BLaER1 treated with 17β-estradiol and CSF1 and Interleukin-3, amounts not matched to agents 10 nM and 100 nM (cell line): Measurements from ENCODE around the gene MYO19.
A peak's percentile ranks its signal among the peaks of the same experiment; 100 is the strongest.

Experiments
- H3K27ac ChIP-seq, 11 experiments: shearing (Covaris generic); formaldehyde crosslinking; 2 replicates each; pipeline ENCODE4 v1.8.1; 2022
- H3K27me3 ChIP-seq, 11 experiments: shearing (Covaris generic); formaldehyde crosslinking; 2 replicates each; pipeline ENCODE4 v1.8.1; 2022
- H3K36me3 ChIP-seq, 11 experiments: shearing (Covaris generic); formaldehyde crosslinking; 2 replicates each; pipeline ENCODE4 v1.8.1; 2022
- H3K4me1 ChIP-seq, 10 experiments: shearing (Covaris generic); formaldehyde crosslinking; 2 replicates each; pipeline ENCODE4 v1.8.1; 2022
- H3K4me2 ChIP-seq, 11 experiments: shearing (Covaris generic); formaldehyde crosslinking; 2 replicates each; pipeline ENCODE4 v1.8.1; 2022
- H3K4me3 ChIP-seq, 10 experiments: shearing (Covaris generic); formaldehyde crosslinking; 2 replicates each; pipeline ENCODE4 v1.8.1; 2022
- H3K9ac ChIP-seq, 11 experiments: shearing (Covaris generic); formaldehyde crosslinking; 2 replicates each; pipeline ENCODE4 v1.8.1; 2022
- H3K9me3 ChIP-seq, 11 experiments: shearing (Covaris generic); formaldehyde crosslinking; replicated peaks in 1 of 11; 2 replicates each; pipeline ENCODE4 v1.8.1; 2022
- H4K20me1 ChIP-seq, 11 experiments: shearing (Covaris generic); formaldehyde crosslinking; 2 replicates each; pipeline ENCODE4 v1.8.1; 2022
- Cebpa-rat ChIP-seq, 11 experiments: shearing (Covaris generic); IDR thresholded peaks; 2 replicates each; pipeline ENCODE4 v1.8.1; 2022

The MYO19 gene

DNA sequence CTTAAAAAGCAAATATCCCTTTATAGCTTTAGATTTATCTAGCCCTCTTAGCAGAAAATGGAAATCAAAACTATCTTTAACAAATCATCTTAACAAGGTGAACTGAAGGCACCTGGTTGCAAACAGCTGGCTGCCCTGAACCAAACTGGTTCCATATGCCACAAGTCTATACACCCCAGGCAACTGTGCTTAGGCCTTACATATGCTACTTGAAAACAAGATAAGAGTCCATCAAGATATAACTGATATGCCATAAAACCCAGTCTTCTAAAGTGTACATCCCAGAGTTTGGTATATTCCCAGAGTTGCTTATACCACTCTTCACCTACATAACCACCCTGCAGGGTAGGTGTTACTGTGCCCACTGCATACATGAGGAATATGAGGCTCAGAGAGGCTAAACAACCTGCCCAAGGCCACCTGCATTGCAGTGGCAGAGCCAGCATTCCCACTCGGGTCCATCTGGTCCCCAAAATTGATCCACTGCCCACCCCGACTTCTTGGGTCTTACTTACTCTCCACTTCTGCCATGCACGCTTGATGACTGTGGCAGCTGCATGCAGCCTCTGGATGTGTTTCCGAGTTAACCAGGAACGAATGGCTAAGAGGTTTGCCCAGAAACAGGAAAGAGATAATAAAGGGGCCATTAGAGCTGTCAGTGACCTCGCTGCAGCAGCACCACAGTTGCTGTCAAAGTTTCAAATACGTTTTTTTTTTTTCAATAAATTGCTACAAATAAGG is 35.9 kb downstream of the MYO19 start:
- peaks cover 90 to 100% (median 100%) of the 10 kb centered on the region in 11 experiments for H3K36me3 ChIP-seq
- H3K27ac ChIP-seq = no peak overlapping the region

DNA sequence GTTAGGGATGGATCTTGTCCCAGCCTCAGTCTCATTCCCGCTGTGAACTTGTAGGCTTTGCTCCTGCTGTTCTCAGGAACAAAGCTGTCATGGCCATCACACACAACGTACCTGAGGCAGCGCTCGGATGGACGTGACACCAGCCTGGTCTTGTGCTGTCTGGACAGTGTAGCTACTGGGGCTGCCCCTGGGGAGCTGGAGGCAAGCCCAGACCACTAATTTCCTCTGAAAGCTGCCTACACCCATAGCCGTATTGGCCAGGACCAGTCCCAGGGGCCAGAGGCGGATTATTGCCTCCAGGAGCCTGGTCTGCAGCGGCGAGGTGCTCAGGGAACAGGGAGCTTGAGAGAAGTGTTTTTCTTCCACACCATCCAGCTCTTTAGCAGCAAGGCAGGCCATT is 36.5 kb downstream of the MYO19 start:
- H3K4me2 ChIP-seq = no peak overlapping the region
- no peaks in the 10 kb centered on the region for H3K27me3 ChIP-seq
- no peak overlapping the region for H3K4me3 ChIP-seq
- TF ChIP-seq Cebpa-rat (IDR thresholded peaks at IDR 0.05) = no peak
- H3K4me1 ChIP-seq = no peaks in the 10 kb centered on the region
- H4K20me1 ChIP-seq = peaks cover 0 to 57% (median 26%) of the 10 kb centered on the region in 11 experiments; a peak in 16 of 22 replicates
- no peak overlapping the region for H3K9ac ChIP-seq
- no peak overlapping the region for H3K27ac ChIP-seq
- H3K9me3 ChIP-seq = no peaks in the 10 kb centered on the region
- peaks cover 90 to 100% (median 100%) of the 10 kb centered on the region in 11 experiments for H3K36me3 ChIP-seq

More for the DNA sequence above, 35.9 kb downstream of the MYO19 start:
- no peaks in the 10 kb centered on the region for H3K9me3 ChIP-seq
- TF ChIP-seq Cebpa-rat (IDR thresholded peaks at IDR 0.05) = no peak
- H3K9ac ChIP-seq = no peak overlapping the region
- no peaks in the 10 kb centered on the region for H3K4me1 ChIP-seq
- H3K27me3 ChIP-seq = no peaks in the 10 kb centered on the region
- no peak overlapping the region for H3K4me2 ChIP-seq
- peaks cover 0 to 54% (median 20%) of the 10 kb centered on the region in 11 experiments; a peak in 14 of 22 replicates for H4K20me1 ChIP-seq
- H3K4me3 ChIP-seq = no peak overlapping the region

DNA sequence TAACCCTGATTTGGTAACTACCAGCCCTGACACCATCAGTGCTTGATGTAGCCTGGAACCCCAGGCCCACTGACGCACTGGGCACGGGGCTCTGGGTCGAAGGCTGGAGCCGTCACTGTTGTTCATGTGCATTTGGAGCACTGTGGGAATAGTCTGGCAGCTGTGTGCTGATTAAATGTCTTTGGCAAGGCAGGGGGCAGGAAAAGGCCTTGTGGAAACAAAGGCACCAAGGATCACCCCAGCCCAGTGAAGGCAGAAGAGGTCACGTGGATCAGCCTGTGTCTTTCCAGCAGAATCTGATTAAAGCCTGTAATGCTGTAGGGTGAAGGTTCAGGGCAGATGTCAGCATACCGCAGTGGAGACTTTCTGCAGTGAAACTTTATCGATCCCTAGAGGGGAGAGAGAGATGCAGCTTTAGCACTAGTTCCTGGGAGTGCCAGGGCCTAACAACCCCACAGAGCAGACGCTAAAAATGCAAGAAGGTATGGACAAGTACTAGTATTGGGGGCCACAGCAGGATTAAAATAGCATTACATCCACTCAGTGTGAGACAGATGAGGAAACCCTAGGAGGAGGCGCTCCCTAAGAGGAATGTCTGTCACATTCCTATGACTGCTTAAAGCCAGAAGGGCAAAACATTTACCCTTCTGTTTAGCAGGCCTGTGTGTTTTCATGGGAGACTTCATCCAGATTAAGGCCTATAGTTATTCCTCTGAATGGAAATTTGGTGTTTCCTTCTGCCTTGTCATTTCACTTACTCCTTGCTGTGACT is 38.5 kb downstream of the MYO19 start:
- Histone ChIP-seq H3K4me1 (no peaks in the 10 kb centered on the region), H3K9me3 (no peaks in the 10 kb centered on the region), H3K9ac (0 out of 22 replicates have a peak overlapping the region, but pooled peaks of 1 of the 11 experiments have one; percentile 4), H3K4me2 (no peak overlapping the region), H3K27me3 (no peaks in the 10 kb centered on the region), H3K4me3 (no peak overlapping the region), H3K27ac (no peak overlapping the region), H3K36me3 (peaks cover 94 to 100% (median 100%) of the 10 kb centered on the region in 11 experiments), H4K20me1 (peaks cover 7 to 71% (median 41%) of the 10 kb centered on the region in 11 experiments; a peak in 18 of 22 replicates)
- TF ChIP-seq Cebpa-rat (IDR thresholded peaks at IDR 0.05) = no peak

DNA sequence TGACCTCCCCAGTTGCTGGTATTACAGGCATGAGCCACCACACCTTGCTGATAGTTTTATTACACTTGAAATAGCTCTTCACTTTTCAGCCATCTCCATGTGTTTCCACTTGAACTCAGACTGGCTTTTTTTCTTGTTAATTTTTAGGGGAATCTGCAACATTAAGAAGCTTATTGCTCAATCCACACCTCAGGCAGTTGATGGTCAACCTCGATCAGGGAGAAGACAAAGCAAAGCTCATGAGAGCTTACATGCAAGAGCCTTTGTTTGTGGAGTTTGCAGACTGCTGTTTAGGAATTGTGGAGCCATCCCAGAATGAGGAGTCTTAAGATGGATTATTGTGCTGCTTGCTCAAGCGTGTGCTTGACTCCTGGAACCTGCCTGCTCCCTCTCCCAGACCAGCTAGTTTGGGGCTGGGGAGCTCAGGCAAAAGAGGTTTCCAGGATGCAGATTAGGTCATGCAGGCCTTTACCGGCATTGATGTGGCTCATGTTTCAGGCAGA is 39.5 kb downstream of the MYO19 start:
- H3K9me3 ChIP-seq = peaks cover 0 to 3% (median 0%) of the 10 kb centered on the region in 11 experiments; a peak in 2 of 22 replicates
- H3K4me1 ChIP-seq = no peaks in the 10 kb centered on the region
- H3K9ac ChIP-seq = peak overlapping the region in 1 of 11 experiments; percentile 1; a peak in 1 of 22 replicates
- H3K27ac ChIP-seq = no peak overlapping the region
- peaks cover 17 to 81% (median 52%) of the 10 kb centered on the region in 11 experiments; a peak in 20 of 22 replicates for H4K20me1 ChIP-seq
- no peak overlapping the region for H3K4me2 ChIP-seq
- H3K4me3 ChIP-seq = no peak overlapping the region
- peaks cover 93 to 100% (median 99%) of the 10 kb centered on the region in 11 experiments for H3K36me3 ChIP-seq
- TF ChIP-seq Cebpa-rat (IDR thresholded peaks at IDR 0.05) = peak in 1 of 11 experiments; percentile 25; a peak in 1 of 22 replicates
- H3K27me3 ChIP-seq = no peaks in the 10 kb centered on the region

DNA sequence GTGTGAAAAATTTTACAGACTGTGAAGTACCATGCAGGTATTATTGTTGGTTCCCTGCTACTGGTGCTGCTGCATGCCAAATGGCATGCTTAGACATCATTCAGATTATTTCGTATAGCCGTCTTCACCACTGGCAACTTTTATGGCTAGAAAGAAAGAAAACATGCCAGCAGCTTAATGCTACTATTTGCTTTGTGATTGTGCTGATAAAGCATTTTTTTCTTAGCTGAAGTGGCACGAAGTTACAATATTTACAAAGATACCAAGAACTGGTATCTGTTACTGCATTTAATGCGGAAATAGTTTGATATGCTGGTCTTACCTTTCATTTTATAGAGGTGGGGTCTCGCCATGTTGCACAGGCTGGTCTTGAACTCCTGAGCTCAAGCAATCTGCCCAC is 40.0 kb downstream of the MYO19 start:
- peaks cover 94 to 100% (median 99%) of the 10 kb centered on the region in 11 experiments for H3K36me3 ChIP-seq
- no peak overlapping the region for H3K4me2 ChIP-seq
- peaks cover 0 to 8% (median 0%) of the 10 kb centered on the region in 11 experiments; a peak in 2 of 22 replicates for H3K9me3 ChIP-seq
- peaks cover 19 to 85% (median 56%) of the 10 kb centered on the region in 11 experiments; a peak in 20 of 22 replicates for H4K20me1 ChIP-seq
- H3K4me1 ChIP-seq = peaks cover 0 to 2% (median 0%) of the 10 kb centered on the region in 10 experiments; a peak in 1 of 20 replicates
- TF ChIP-seq Cebpa-rat (IDR thresholded peaks at IDR 0.05) = no peak
- no peaks in the 10 kb centered on the region for H3K27me3 ChIP-seq
- H3K4me3 ChIP-seq = no peak overlapping the region
- no peak overlapping the region for H3K27ac ChIP-seq
- no peak overlapping the region; a peak in 1 of 22 replicates for H3K9ac ChIP-seq

DNA sequence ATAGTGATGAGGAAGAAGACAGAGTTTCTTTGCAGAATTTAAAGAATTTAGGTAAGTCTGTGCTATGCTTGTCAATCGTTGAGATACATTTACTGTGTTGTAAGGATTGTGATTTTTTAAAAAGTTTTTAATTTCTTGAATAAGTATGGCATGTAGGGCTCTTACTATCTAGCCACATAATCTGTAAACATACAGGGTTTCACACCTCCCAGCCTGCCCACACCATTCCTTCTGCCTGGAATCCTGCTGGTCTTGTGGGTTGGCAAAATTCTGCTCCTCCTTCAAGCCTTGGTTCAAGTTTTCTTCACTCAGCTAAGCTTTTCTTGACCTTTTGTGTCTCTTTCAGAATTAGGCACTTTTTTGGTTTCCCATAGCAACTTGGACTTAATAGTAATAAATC is 40.7 kb downstream of the MYO19 start:
- Histone ChIP-seq H3K4me1 (peaks cover 0 to 9% (median 0%) of the 10 kb centered on the region in 10 experiments; a peak in 1 of 20 replicates), H4K20me1 (peaks cover 27 to 89% (median 63%) of the 10 kb centered on the region in 11 experiments; a peak in 20 of 22 replicates), H3K9me3 (peaks cover 0 to 9% (median 0%) of the 10 kb centered on the region in 11 experiments; a peak in 2 of 22 replicates), H3K27ac (no peak overlapping the region), H3K27me3 (no peaks in the 10 kb centered on the region), H3K36me3 (peaks cover 93 to 100% (median 100%) of the 10 kb centered on the region in 11 experiments), H3K4me2 (no peak overlapping the region), H3K9ac (no peak overlapping the region), H3K4me3 (no peak overlapping the region)
- no peak for TF ChIP-seq Cebpa-rat (IDR thresholded peaks at IDR 0.05)

DNA sequence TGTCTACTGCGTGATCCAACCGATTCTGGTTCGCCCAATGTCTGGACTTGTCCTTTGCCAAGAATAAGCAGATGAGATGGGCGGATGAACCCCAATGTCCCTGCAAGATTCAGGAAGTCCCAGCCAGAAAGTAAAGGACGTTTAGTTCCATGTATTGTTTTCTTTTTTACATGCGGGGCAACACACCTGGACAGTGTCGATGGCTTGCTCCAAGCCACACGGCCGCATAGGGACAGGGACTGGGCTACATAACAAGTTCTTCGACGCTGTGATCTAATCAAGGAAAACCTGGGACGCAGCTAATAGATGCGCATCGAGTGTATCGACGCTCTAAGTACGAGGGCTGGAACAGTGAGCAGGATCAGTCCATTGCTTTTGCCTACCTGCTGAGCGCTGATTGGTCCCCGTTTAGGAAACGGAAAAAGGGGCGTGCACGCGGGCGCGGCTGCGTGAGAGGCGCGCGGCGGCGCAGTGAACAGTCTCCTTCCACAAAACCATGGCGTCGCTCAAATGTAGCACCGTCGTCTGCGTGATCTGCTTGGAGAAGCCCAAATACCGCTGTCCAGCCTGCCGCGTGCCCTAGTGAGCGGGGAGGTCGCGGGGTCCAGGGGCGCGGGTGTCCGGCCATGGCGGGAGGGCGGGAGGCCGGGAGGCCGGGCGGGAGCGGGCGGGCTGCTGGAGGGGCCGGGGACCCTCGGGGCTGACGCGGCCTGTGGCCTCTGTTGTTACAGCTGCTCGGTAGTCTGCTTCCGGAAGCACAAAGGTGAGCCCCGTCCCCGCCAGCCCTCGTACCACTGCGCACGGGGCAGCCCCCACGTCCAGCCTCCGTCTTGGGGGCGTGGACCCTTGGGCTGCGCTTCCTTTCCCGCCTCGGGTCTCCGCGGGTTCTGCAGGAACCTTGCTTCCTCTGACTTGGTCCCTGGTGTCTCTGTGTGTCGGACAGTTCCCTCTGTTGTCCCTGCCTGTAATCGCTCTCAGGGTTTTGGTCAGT is 48.2 kb downstream of the MYO19 start, which contains the start of gene ZNHIT3:
Gene ZNHIT3, plus strand, starts transcription at position 478 of the 991 bp plus-strand sequence. Its CDS starts 19 bp downstream, at position 497.
- Histone ChIP-seq H3K27me3 (no peaks in the 10 kb centered on the region), H4K20me1 (peaks cover 10 to 47% (median 26%) of the 10 kb centered on the region in 11 experiments; a peak in 20 of 22 replicates), H3K27ac (peak within 1 kb of the TSS; percentile 56 to 82 (median 73)), H3K9ac (peak within 1 kb of the TSS; percentile 79 to 92 (median 87)), H3K4me1 (peaks cover 21 to 36% (median 30%) of the 10 kb centered on the region in 10 experiments), H3K4me3 (peak within 1 kb of the TSS; percentile 71 to 93 (median 88)), H3K9me3 (peaks cover 0 to 9% (median 0%) of the 10 kb centered on the region in 11 experiments; a peak in 2 of 22 replicates), H3K4me2 (peak within 1 kb of the TSS; percentile 81 to 99 (median 93)), H3K36me3 (peaks cover 18 to 41% (median 30%) of the 10 kb centered on the region in 11 experiments)
- TF ChIP-seq Cebpa-rat (IDR thresholded peaks at IDR 0.05) = no peak
